Esophagus muscularis mucosa (tissue), 4 donors: Measurements from ENCODE around the gene GNAT1.

ENCODE experiments used
- EP300 ChIP-seq: sonication (generic); formaldehyde crosslinking; IDR thresholded peaks from one replicate; pipeline ENCODE4 v1.6.1; 2017; ENCODE audit warnings: antibody characterized with exemption
- POLR2A ChIP-seq: fragments of 450-650 bp; IDR thresholded peaks from one replicate; pipeline ENCODE4 v1.6.1; 2017; ENCODE audit warnings: antibody characterized with exemption, moderate library complexity, mild to moderate bottlenecking, low read depth
- POLR2AphosphoS5 ChIP-seq, 2 donors: sonication (generic); formaldehyde crosslinking; IDR thresholded peaks; one replicate each; pipeline ENCODE4 v1.6.1; 2017; ENCODE audit warnings: antibody characterized with exemption in 2 of 2
- TF ChIP-seq, protein P1 (sequence below), 3 experiments: fragments of 200-600 bp in 2 of 3; fragments of 450-650 bp in 1 of 3; sonication (generic) in 2 of 3; IDR thresholded peaks; one replicate each; pipeline ENCODE4 v1.5.1; 2017 to 2019; ENCODE audit warnings: antibody characterized with exemption in 3 of 3, mild to moderate bottlenecking in 2 of 3, moderate library complexity in 1 of 3

GRCh38 chr3:50179710-50180109 is 11.7 kb upstream of the GNAT1 start:
- TF ChIP-seq EP300 (no peak), POLR2A (no peak), POLR2AphosphoS5 (IDR thresholded peaks at IDR 0.05) (no peak)
- TF ChIP-seq, protein P1, sequence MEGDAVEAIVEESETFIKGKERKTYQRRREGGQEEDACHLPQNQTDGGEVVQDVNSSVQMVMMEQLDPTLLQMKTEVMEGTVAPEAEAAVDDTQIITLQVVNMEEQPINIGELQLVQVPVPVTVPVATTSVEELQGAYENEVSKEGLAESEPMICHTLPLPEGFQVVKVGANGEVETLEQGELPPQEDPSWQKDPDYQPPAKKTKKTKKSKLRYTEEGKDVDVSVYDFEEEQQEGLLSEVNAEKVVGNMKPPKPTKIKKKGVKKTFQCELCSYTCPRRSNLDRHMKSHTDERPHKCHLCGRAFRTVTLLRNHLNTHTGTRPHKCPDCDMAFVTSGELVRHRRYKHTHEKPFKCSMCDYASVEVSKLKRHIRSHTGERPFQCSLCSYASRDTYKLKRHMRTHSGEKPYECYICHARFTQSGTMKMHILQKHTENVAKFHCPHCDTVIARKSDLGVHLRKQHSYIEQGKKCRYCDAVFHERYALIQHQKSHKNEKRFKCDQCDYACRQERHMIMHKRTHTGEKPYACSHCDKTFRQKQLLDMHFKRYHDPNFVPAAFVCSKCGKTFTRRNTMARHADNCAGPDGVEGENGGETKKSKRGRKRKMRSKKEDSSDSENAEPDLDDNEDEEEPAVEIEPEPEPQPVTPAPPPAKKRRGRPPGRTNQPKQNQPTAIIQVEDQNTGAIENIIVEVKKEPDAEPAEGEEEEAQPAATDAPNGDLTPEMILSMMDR (IDR thresholded peaks at IDR 0.05), result no peak
